Thyroid gland (tissue), 4 donors: Measurements from ENCODE around the gene ITGB1BP2.
"Not testable (repeated sequence)": the region's sequence is repeated elsewhere in the genome, so short reads cannot be mapped to it uniquely, and the experiment has no call there.

Experiments used
- POLR2A ChIP-seq, 2 donors: fragments of 450-650 bp; IDR thresholded peaks; one replicate each; pipeline ENCODE4 v1.6.1; 2017; ENCODE audit warnings: antibody characterized with exemption in 2 of 2, mild to moderate bottlenecking in 2 of 2, moderate library complexity in 1 of 2
- TF ChIP-seq, protein P1 (sequence below), 6 experiments: fragments of 200-600 bp in 3 of 6; fragments of 450-650 bp in 3 of 6; sonication (generic) in 3 of 6; IDR thresholded peaks; one replicate each; pipeline ENCODE4 v1.5.1; 2016 to 2019; ENCODE audit warnings: antibody characterized with exemption in 6 of 6, mild to moderate bottlenecking in 2 of 6, inconsistent platforms in 1 of 6, moderate library complexity in 1 of 6

DNA sequence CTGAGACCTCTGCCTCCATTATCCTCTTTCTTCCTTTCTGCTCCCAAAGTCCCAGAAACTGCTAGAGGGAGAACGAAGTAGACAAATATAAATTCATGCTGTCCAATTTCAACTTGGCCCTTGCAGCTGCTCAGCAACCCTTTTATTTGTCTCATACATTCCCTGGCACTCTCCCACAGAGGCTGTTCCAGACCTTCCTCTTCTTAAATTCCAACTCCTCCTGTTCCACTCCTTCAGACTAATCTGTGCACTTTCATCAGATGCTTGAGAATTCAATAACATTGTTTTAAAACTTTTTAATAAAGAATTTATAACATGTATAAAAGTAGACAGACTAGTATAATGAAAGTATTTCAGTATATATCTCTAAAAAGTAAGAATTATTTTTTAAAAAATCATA is 15.4 kb downstream of the ITGB1BP2 start:
- TF ChIP-seq, protein P1, sequence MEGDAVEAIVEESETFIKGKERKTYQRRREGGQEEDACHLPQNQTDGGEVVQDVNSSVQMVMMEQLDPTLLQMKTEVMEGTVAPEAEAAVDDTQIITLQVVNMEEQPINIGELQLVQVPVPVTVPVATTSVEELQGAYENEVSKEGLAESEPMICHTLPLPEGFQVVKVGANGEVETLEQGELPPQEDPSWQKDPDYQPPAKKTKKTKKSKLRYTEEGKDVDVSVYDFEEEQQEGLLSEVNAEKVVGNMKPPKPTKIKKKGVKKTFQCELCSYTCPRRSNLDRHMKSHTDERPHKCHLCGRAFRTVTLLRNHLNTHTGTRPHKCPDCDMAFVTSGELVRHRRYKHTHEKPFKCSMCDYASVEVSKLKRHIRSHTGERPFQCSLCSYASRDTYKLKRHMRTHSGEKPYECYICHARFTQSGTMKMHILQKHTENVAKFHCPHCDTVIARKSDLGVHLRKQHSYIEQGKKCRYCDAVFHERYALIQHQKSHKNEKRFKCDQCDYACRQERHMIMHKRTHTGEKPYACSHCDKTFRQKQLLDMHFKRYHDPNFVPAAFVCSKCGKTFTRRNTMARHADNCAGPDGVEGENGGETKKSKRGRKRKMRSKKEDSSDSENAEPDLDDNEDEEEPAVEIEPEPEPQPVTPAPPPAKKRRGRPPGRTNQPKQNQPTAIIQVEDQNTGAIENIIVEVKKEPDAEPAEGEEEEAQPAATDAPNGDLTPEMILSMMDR (IDR thresholded peaks at IDR 0.05): not testable (repeated sequence)
- TF ChIP-seq POLR2A (IDR thresholded peaks at IDR 0.05): not testable (repeated sequence)
